HEK293T (cell line): ENCODE measurements around the gene RIMBP2.
A peak's percentile ranks its signal among the peaks of the same experiment; 100 is the strongest.
"Not testable (repeated sequence)": the region's sequence is repeated elsewhere in the genome, so short reads cannot be mapped to it uniquely, and the experiment has no call there.

Source experiments
- CTCF ChIA-PET: fragments of 350-600 bp; formaldehyde crosslinking; extraction: SDS; loops from one replicate; lab custom pipeline; 2021; ENCODE audit warnings: antibody characterized with exemption, inconsistent platforms; lab: Yijun Ruan, JAX
- POLR2A ChIA-PET: fragments of 350-600 bp; formaldehyde crosslinking; extraction: SDS; loops from one replicate; lab custom pipeline; 2020; ENCODE audit warnings: antibody characterized with exemption, inconsistent platforms; lab: Yijun Ruan, JAX
- DNase-seq: peaks from one replicate; pipeline ENCODE4 v3.0.0; 2012; ENCODE audit warnings: mixed read lengths; ENCODE audit errors: extremely low spot score
- ARNT ChIP-seq: fragments of 450-650 bp; IDR thresholded peaks from 2 replicates; pipeline ENCODE4 v1.6.1; 2017; ENCODE audit warnings: mild to moderate bottlenecking
- BHLHE40 ChIP-seq: fragments of 450-650 bp; IDR thresholded peaks from 2 replicates; pipeline ENCODE4 v1.6.1; 2016; ENCODE audit warnings: mild to moderate bottlenecking, moderate library complexity, borderline replicate concordance
- CTBP1 ChIP-seq: fragments of 450-650 bp; IDR thresholded peaks from 2 replicates; pipeline ENCODE4 v1.6.1; 2016; ENCODE audit warnings: borderline replicate concordance
- ELF4 ChIP-seq: fragments of 450-650 bp; IDR thresholded peaks from 2 replicates; pipeline ENCODE4 v1.6.1; 2017; ENCODE audit warnings: antibody characterized with exemption
- FOXA1 ChIP-seq: fragments of 450-650 bp; IDR thresholded peaks from 2 replicates; pipeline ENCODE4 v1.6.1; 2016; ENCODE audit warnings: mild to moderate bottlenecking
- FOXK2 ChIP-seq: fragments of 450-650 bp; IDR thresholded peaks from 2 replicates; pipeline ENCODE4 v1.6.1; 2016; ENCODE audit warnings: mild to moderate bottlenecking
- FOXM1 ChIP-seq: fragments of 450-650 bp; IDR thresholded peaks from 2 replicates; pipeline ENCODE4 v1.6.1; 2017; ENCODE audit warnings: mild to moderate bottlenecking, borderline replicate concordance
- HDGF ChIP-seq: fragments of 450-650 bp; IDR thresholded peaks from 2 replicates; pipeline ENCODE4 v1.6.1; 2017; ENCODE audit warnings: antibody characterized with exemption, borderline replicate concordance
- L3MBTL2 ChIP-seq: fragments of 450-650 bp; conservative IDR thresholded peaks from 2 replicates; pipeline ENCODE4 v1.6.1; 2016; ENCODE audit warnings: mild to moderate bottlenecking
- LEF1 ChIP-seq: fragments of 450-650 bp; IDR thresholded peaks from 2 replicates; pipeline ENCODE4 v1.6.1; 2017; ENCODE audit warnings: mild to moderate bottlenecking, borderline replicate concordance
- NFRKB ChIP-seq: fragments of 450-650 bp; IDR thresholded peaks from 2 replicates; pipeline ENCODE4 v1.6.1; 2016; ENCODE audit warnings: mild to moderate bottlenecking, moderate library complexity
- SP1 ChIP-seq: fragments of 450-650 bp; IDR thresholded peaks from 2 replicates; pipeline ENCODE4 v1.6.1; 2017
- SUZ12 ChIP-seq: fragments of 450-650 bp; IDR thresholded peaks from 2 replicates; pipeline ENCODE4 v1.6.1; 2016; ENCODE audit warnings: mild to moderate bottlenecking
- TARDBP ChIP-seq: fragments of 450-650 bp; IDR thresholded peaks from 2 replicates; pipeline ENCODE4 v1.6.1; 2016
- ZNF384 ChIP-seq: fragments of 450-650 bp; IDR thresholded peaks from 2 replicates; pipeline ENCODE4 v1.6.1; 2016
- TF ChIP-seq, protein P1 (sequence below): fragments of 450-650 bp; IDR thresholded peaks from 2 replicates; pipeline ENCODE4 v1.6.1; 2016

The RIMBP2 gene

DNA sequence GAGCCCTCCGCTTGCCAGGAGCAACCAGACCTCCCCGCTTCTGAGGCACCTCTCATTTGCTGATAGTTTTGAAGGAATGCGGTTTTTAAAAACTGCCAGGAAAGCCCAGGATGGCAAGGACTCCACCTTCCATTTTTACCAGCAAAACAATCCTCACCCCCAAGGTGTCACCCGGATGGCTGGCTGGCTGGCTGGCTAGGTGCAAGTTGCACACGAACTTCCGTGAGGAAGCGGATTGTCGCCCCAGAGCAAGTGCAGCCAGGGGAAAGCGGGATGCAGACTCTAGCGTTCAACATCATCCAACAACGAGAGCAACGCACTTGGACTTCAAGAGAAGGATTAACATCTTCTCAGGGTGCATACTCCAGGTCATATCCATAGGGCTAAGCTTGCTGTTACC lies 125.4 kb downstream of the RIMBP2 start:
- TF ChIP-seq ELF4 (no peak), HDGF (no peak), FOXA1 (no peak), CTBP1 (no peak), NFRKB (no peak), BHLHE40 (no peak)
- CTCF ChIA-PET: no interaction called here
- POLR2A ChIA-PET: no interaction called here
- DNase-seq: no peak

DNA sequence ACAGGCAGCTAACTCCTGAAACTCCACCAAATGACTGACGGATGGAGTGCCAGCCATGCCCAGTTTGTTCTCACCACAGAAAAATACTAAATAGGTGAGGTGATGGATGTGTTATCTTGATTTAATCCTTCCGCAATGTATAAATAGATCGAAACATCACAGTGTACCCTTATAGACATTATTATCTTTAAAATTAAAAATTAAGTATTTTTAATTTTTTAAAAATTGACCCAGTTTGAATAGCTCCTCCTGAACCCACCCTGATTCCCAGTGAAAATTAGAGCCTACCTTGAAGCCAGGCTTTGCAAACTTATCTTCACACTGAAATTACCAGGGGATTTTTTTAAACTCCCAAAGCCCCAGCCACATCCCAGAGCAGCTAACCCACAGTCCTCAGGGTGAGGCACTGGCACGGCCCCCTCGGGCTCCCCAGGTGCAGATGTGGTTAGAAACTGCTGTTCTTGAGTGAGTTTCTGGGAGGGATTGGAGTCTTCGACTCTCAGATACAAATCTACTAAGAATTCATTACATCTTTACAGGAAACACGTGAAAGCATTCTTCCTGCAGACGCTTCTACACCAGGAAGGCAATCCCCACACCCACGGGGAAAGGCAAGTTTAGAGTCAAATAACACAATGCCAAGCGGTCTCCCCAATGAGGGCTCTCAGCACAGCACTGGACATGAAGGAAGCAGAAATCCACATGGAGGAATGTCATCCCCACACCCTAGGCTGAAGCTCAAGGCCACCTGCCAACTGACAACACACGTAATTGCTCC lies 126.4 kb downstream of the RIMBP2 start:
- CTCF ChIA-PET: no interaction called here
- no peak for DNase-seq
- TF ChIP-seq FOXK2 (no peak), SUZ12 (no peak), CTBP1 (no peak)
- POLR2A ChIA-PET: no interaction called here

DNA sequence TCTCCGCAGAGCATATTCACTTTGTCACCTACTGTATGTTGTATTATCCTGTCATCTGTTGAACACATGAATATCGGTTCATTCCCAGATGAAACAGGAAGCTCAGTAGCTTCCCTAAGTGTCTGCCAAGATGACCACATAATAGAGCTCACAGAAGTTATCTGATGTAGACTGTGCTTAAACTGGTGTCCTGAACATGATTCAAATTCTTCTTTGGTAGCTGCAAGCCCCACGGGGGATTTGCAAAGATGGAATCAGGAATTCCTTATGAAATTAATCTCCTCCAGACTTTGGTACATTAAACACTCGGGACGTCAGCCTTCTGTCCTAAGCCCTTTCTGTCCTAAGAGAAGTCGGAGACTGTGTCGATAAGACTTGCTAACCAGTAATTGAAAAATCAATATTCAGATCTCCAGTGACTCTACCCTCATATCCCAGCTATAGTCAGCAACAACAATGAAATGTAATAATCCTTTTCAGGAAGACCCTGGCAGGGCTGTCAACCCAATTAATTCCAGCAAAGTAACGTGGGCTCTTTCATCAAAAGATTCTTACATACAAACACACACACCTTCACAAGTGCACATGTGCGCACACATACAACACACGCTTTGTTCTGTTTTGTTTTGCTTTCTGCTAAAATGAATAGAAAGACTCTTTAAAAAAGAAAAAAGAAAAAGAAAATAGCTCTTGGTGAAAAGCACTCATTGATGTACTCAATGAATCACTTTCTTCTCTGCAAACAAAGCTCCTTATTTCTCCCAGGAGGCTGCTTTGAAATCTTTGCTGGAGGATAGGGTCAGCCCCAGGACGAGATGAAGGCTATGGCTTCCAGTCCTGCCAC lies 127.2 kb downstream of the RIMBP2 start:
- no peak for DNase-seq
- TF ChIP-seq ARNT (no peak), ELF4 (no peak), FOXA1 (no peak), CTBP1 (no peak)
- POLR2A ChIA-PET: no interaction called here
- CTCF ChIA-PET: no interaction called here

DNA sequence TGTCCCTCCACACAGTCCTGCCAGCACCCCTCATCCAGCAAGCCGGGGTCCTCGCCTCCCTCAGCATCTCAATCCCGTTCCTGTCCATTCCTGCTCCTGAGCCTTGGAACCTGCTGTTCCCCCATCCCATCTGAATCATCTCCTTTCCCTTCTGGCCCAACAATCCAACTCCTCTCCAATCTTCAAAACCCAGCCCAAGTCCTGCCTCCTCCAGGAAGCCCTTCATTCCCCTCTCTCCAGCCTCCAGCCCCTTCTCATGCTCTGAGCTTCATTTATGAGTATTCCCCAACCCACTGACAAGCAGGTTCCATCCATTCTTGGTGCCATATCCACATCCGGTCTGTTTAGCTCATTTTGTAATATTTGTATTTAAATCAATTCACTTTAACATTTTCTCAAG lies 128.1 kb downstream of the RIMBP2 start:
- no peak for DNase-seq
- no peak for TF ChIP-seq SP1
- TF ChIP-seq FOXA1: no peak
- no peak for TF ChIP-seq ELF4
- TF ChIP-seq NFRKB: no peak
- no peak for TF ChIP-seq ARNT
- TF ChIP-seq, protein P1, sequence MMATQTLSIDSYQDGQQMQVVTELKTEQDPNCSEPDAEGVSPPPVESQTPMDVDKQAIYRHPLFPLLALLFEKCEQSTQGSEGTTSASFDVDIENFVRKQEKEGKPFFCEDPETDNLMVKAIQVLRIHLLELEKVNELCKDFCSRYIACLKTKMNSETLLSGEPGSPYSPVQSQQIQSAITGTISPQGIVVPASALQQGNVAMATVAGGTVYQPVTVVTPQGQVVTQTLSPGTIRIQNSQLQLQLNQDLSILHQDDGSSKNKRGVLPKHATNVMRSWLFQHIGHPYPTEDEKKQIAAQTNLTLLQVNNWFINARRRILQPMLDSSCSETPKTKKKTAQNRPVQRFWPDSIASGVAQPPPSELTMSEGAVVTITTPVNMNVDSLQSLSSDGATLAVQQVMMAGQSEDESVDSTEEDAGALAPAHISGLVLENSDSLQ: no peak
- no peak for TF ChIP-seq HDGF
- no peak for TF ChIP-seq SUZ12
- no peak for TF ChIP-seq FOXK2
- no peak for TF ChIP-seq CTBP1
- TF ChIP-seq BHLHE40: no peak
- TF ChIP-seq L3MBTL2: no peak
- TF ChIP-seq TARDBP: no peak
- no peak for TF ChIP-seq ZNF384
- TF ChIP-seq LEF1: no peak
- no peak for TF ChIP-seq FOXM1
- ChIA-PET POLR2A (no interaction called here), CTCF (no interaction called here)

DNA sequence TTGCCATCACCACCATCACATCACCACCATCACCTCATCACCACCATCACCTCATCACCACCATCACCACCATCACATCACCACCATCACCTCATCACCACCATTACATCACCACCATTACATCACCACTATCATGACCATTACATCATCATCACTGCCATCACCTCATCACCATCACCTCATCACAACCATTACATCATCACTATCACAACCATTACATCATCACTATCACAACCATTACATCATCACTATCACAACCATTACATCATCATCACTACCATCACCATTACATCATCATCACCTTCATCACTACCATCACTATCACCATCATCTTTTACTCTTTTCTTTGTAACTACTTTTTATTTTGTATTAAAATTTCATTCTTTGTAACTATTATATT lies 131.6 kb downstream of the RIMBP2 start:
- POLR2A ChIA-PET, DNase-seq, CTCF ChIA-PET: not testable (repeated sequence)
- peak; percentile 54; the same call in 1 of the 2 replicates for TF ChIP-seq CTBP1
- peak; percentile 82 for TF ChIP-seq TARDBP

DNA sequence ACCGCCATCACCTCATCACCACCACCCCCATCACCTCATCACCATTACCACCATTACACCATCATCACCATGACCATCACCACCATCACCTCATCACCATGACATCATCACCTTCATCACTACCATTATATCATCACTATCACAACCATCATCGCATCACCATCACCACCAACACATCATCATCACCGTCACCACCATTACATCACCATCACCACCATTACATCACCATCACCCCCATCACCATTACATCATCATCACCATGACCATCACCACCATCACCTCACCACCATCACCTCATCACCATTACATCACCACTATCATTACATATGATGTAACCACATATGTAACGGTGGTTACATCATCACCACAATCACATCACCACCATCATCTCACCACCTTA lies 132.3 kb downstream of the RIMBP2 start:
- TF ChIP-seq, protein P1: no peak
- TF ChIP-seq SUZ12 (no peak), ELF4 (no peak), TARDBP (no peak), L3MBTL2 (no peak), SP1 (no peak), ZNF384 (no peak), CTBP1 (no peak), HDGF (no peak), NFRKB (no peak), FOXM1 (no peak), BHLHE40 (no peak), FOXA1 (no peak), FOXK2 (no peak), LEF1 (no peak), ARNT (no peak)
- ChIA-PET POLR2A (no interaction called here), CTCF (no interaction called here)
- no peak for DNase-seq

DNA sequence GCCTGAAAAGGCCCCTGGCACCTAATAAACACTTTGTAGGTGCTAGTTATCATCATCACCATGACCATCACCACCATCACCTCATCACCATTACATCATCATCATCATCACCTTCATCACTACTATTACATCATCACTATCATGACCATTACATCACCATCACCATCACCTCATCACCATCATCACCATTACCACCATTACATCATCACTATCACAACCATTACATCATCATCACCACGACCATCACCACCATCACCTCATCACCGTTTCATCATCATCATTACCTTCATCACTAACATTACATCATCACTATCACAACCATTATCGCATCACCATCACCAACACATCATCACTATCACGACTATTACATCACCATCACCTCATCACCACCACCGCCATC lies 132.8 kb downstream of the RIMBP2 start:
- ChIA-PET POLR2A (no interaction called here), CTCF (no interaction called here)
- DNase-seq: no peak
- TF ChIP-seq TARDBP: 0 out of 2 replicates have a peak, but pooled peaks have one; percentile 56
- TF ChIP-seq CTBP1: no peak
